ENCODE data around the gene CLN3.
A peak's percentile ranks its signal among the peaks of the same experiment; 100 is the strongest.

GRCh38 chr16:28534542-28535373 lies 42.9 kb upstream of the CLN3 start:
- TF ChIP-seq CTCF (IDR thresholded peaks at IDR 0.05): no peak
- peak; percentile 18 for TF ChIP-seq EP300 (IDR thresholded peaks at IDR 0.05; ENCODE audit: low read depth)
- peak; percentile 12 to 37 (median 20) for TF ChIP-seq POLR2AphosphoS5 (IDR thresholded peaks at IDR 0.05)
